ENCODE measurements around the gene STK10.
"Not testable (repeated sequence)": the region's sequence is repeated elsewhere in the genome, so short reads cannot be mapped to it uniquely, and the experiment has no call there.

STK10 gene

DNA sequence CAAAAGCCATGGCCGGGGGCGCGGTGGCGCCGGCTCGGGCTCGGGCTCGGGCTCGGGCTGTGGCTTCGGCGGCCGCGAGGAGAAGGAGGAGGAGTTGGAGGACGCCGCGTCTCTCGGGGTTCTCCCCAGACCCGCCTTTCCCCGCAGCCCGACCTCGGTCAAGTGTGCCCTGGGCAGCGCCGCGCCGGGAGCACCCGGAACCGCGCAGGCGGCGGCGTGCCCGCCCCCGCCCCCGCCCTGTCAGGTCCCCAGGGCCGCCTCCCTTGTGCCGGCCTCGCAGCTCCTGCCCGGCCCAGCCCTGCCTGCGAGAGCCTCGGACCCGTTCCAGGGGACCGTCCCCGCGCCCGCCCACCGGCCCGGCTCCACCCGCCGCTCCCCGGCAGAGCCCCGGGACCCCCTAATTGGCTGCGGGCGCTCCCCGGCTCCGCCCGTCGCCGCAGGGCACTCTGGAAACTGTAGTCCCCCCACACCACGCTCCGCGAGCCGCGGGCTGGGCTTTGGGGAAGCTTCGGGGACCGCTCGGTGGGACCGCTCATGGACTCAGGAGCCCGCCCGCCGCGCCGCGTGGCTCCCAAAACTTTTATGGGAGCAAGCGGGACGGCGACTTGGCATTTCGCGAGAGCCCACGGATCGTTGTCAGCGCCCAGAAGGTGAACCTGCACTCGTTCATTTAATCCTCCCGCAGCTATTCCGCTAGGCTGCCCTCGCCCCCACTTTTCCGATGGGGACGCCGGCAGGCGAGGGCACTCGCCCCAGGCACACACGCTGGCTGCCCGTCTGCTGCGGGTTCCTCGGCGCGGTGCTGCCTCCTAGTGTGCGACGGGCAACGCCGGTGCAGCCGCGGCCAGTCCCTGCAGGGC, at the start of gene STK10:
STK10 (minus strand) TSS at position 192 of the 860 bp plus-strand sequence; CDS start at position 10, 182 bp downstream.
- DNase-seq = peak; percentile 74 to 86

GRCh38 chr5:172235827-172236736, 48.1 kb upstream of the STK10 start:
- no peak for DNase-seq

DNA sequence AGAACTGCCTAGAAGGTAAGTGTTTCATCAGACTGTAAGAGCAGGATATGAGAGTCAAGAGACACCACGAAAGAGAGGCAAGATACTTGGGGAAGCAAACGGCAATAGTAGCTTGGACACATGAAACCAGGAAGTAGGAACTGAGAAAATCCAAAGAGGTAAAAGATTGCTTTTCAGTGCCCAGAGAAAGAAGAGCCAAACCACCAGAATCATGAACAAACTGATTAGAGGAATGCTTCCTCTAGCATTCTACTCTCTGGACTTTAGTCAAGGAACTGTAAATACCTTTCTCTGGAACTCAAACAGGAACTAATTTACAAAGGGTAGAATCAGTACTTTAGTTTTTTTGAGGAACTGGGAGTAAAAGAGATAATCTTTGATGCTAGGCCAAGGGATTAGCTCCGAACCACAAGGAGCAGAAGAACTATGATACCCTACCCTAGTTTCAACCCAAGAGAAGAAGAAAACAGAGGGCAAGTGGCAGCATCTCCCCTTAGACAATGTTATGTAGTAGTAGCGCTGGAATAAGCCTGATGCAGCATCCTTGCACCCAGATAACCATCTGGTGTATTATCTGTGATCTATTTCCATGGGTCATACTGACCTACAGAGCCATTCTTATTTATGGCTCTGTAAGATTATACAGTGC, 47.2 kb upstream of the STK10 start:
- peak; percentile 6 to 42 for DNase-seq

- no peak for DNase-seq
Measured at GRCh38 chr5:172234031-172234430, 46.0 kb upstream of the STK10 start.

GRCh38 chr5:172229904-172230303, 41.9 kb upstream of the STK10 start:
- no peak for DNase-seq

GRCh38 chr5:172224996-172225395, 37.0 kb upstream of the STK10 start:
- no peak for DNase-seq

DNA sequence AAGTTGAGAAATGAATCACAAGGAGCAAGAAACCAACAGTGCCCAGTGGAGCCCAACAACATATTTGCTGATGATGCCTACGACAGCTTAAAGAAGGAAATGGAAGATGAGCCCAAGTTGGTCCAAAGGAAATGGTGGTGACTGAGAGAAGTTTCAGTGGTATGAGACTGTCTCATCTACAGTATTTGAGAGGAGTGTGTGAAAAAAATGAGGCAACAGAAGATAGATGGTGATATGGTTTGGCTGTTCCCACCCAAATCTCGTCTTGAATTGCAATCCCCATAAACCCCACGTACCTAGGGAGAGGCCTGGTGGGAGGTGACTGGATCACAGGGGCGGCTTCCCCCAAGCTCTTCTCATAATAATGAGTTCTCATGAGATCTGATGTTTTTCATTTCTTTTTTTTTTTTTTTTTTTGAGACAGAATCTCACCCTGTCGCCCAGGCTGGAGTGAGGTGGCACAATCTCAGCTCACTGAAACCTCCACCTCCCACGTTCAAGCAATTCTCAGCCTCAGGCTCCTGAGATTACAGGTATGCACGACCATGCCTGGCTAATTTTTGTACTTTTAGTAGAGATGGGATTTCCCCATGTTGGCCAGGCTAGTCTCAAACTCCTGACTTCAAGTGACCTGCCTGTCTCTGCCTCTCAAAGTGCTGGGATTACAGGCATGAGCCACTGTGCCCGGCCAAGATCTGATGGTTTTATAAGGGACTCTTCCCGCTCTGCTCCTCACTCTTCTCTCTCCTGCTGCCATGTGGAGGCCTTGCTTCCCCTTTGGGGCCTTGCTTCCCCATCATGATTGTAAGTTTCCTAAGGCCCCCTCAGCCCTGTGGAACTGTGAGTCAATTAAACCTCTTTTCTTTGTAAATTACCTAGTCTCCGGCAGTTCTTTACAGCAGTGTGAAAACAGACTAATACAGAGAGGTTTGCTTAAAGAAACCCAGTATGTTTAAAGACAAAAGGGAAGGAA, 36.2 kb upstream of the STK10 start:
- DNase-seq = no peak

DNA sequence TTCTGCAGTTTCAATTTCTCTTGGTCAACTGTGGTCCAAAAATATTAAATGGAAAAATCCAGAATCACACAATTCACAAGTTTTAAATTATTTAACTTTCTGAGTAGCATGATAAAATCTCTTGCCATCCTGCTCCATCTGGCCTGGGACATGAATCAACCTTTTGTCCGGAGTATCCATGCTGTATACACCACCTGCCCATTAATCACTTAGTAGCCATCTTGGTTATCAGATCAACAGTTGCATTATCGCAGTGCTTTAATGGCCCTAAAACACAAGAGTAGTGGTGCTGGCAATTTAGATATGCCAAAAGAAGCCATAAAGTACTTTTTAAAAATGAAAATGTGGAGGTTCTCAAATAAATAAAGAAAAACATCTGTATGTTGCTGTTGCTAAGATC, 31.3 kb upstream of the STK10 start:
- DNase-seq = no peak

DNA sequence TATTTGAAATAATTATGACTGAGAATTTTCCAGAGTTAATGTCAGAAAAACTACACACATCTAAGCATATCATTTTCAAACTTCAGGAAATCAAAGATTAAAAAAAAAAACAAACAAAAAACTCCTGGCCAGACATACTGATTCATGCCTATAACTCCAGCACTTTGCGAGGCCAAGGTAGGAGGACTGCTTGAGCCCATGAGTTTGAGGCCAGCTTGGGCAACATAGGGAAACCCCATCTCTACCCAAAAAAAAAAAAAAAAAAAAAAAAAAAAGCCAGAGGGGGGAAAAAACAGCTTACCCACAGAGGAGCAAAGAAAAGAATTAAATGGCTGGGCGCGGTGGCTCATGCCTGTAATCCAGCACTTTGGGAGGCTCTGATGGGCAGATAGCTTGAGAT, 28.3 kb upstream of the STK10 start:
- no peak for DNase-seq

DNA sequence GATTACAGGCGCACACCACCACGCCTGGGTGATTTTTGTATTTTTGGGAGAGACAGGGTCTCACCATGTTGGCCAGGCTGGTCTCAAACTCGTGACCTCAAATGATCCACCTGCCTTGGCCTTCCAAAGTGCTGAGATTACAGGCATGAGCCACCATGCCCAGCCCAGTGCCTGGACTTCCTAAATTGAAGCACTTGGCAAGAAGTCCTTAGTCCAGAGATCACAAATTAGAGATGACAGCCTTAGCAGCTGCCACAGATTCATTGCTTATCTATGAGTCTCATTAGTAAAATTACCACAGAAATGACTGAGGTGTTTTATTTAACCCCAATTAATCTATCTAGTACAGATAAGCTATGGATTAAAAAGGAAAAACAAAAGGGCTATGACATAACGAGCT, 25.1 kb upstream of the STK10 start:
- DNase-seq = no peak

GRCh38 chr5:172211676-172212075, 23.7 kb upstream of the STK10 start:
- no peak for DNase-seq

DNA sequence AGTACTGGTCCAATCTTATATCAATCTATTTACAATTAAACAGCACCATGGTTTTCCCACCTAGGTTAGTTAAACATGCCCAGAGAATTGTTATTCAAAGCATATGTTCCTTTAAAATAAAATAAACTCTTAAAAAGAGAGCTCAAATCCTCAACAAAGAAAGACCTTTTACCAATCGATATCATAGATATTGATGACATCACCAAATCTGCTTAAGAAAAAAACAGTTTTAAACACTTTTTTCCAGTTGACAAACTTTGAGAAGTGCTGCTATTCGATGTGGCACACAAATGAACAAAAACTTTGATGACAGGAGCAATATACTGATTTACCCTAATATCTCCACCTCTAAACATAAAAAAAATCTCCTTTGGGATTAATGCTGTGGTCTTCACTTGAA, 21.7 kb upstream of the STK10 start:
- no peak for DNase-seq

DNA sequence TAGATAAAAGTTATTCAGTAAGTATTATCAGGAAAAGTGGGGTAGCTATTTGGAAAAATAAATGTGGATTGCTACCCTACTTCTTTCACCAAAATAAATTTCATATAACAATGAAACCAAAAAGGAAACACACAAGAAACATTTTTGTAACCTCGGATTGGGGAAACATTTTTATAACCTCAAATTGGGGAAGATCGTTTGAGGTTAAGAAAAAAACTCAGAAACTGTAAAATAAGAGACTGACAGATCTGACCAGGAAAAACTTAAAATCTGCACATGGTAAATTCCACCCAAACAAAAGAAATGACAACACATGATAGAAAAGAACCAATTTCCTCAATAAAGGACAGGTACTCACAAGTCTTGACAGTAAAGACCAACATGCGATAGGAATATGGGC, 19.5 kb upstream of the STK10 start:
- DNase-seq = peak; percentile 10 to 26

DNA sequence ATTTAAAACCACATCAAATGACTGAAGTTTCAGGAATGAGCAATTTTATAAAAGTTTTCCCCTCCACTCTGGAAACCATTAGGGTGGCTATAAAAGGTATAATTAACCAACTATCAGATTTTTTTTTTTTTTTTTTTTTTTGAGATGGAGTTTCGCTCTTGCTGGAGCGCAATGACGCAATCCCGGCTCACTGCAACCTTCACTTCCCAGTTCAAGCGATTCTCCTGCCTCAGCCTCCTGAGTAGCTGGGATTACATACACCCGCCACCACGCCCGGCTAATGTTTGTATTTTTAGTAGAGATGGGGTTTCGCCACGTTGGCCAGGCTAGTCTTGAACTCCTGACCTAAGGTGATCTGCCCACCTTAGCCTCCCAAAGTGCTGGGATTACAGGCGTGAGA, 18.0 kb upstream of the STK10 start:
- DNase-seq = not testable (repeated sequence)

- DNase-seq = no peak
Measured at GRCh38 chr5:172200476-172200875, 12.5 kb upstream of the STK10 start.

GRCh38 chr5:172199446-172199845, 11.4 kb upstream of the STK10 start:
- DNase-seq = no peak

DNA sequence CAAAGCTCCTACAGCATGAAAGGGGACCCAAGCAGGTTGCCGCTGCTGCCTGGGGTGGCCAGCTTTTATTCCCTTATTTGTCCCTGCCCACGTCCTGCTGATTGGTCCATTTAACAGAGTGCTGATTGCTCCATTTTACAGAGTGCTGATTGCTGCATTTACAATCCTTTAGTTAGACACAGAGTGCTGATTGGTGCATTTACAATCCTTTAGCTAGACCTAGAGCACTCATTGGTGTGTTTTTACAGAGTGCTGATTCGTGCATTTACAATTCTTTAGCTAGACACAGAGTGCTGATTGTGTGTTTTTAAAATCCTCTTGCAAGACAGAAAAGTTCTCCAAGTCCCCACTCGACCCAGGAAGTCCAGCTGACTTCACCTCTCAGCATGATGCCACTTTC, 9.8 kb upstream of the STK10 start:
- DNase-seq = not testable (repeated sequence)

- no peak for DNase-seq
Measured at GRCh38 chr5:172194985-172195774, 7.2 kb upstream of the STK10 start.

- no peak for DNase-seq
Measured at GRCh38 chr5:172193872-172194271, 5.8 kb upstream of the STK10 start, which contains the start of gene EFCAB9. EFCAB9 (plus strand) TSS chr5:172194172; CDS start chr5:172194173, 1 bp downstream.

DNA sequence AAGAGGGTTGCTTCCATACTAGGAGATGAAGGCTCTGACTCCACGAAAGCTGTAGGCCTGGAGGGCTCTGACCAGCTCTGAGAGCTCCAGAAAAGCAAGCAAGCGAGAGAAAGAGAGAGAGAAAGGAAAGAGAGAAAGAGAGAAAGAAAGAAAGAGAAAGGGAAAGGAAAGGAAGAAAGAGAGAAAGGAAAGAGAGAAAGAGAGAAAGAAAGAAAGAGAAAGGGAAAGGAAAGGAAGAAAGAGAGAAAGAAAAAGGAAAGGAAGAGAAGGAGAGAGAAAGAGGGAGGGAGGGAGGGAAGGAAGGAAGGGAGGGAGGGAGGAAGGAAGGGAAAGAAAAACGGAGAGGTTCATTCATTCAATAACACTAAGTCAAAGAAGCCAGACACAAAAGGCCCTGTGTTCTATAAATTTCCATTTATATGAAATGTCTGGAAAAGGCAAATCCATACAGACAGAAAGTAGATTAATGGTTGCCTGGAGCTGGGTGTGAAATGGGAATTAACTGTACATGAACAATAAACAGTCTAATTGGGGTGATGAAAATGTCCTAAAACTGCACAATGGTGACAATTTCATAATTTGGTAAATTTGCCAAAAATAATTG, 1.8 kb upstream of the STK10 start:
- no peak for DNase-seq

Data from AML-193 (cell line).